NOMO-1 treated with DMSO at 0.1 percent for 48 hours (cell line): ENCODE results near the gene TENT5C.

Experiments used
- DNase-seq: peaks from one replicate; lab custom pipeline; 2025; ENCODE audit not compliant: unreplicated experiment; lab: John Stamatoyannopoulos, UW

The TENT5C gene

DNA sequence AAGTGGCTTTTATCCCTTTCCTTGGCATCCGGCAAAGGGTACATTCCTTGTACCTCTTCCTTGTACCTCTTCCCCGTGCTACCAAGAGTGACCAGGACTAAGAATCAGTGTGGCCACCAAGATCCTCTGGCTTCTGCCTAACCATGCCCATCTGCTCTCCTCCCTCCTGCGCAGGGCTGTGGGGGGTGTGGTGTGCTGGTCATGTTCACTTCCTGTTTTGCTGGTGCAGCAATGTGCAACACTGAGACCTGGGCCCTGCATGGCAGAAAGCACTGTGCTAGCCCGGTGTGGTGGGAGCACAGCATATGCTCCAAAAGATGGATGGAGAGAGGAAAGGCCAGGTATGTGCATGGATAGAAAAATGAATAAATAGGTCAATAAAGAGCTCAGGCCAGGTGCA is 33.3 kb upstream of the TENT5C start:
- peak; percentile 52 for DNase-seq

DNA sequence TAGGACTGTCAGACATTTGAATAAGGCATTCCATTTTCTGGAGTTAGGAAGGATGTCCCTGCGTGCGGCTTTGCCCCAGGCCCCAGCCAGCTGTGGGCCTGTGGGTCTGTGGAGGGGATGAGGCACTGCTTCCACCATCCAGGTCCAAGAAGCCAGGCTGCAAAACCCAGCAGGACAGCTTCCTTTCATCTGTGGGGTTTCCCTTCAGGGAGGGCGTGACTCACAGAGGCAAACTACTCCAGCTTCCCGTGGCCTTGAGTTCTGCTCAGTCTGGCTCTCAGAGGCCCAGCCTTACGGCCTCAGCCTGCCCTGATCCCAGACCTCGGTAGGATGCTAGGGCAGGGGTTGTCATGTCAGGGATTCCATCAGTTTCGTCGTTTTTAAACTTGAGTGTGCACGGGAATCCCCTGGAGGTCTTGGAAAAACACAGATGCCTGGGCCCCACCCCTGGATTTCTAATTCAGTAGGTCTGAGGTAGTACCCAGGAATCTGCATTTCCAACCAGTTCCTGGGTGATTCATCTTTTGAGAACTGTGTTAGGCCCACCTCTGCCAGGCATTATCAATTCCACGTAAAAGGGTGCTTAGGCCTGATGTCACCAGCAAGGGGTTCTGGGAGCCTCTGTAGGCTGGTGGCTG is 32.3 kb upstream of the TENT5C start:
- DNase-seq: no peak

DNA sequence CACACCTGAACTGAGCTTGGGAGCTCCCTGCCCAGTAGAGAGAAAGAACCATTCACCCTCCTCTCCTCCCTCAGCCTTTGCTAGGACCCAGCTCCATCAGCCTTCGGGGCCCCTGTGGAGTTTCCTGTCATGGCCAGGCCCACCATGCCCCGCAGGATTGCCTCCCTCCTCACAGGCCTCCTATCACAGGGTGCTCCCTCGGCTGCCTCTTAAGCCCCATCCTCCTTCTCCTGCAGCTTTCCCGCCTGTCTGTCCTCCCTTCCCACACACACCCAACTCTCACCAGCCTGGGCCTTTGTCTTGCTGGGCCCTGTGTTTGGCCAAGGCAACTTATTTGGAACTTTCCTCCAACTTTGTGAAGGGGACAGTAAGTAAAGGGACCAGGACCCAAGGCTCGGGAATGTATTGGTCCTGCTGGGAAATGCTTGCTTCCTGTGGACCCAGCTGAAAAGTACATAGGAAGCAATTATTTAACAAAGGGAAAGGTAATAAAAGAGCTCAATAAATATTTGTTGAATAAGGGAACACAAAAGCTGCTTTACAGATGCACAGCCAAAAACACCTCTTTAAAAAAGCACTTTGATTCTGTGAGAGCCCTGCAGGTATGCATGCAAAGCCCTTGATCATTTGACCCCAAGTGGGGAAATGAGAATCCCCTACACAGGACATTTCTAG is 31.6 kb upstream of the TENT5C start:
- DNase-seq: no peak

DNA sequence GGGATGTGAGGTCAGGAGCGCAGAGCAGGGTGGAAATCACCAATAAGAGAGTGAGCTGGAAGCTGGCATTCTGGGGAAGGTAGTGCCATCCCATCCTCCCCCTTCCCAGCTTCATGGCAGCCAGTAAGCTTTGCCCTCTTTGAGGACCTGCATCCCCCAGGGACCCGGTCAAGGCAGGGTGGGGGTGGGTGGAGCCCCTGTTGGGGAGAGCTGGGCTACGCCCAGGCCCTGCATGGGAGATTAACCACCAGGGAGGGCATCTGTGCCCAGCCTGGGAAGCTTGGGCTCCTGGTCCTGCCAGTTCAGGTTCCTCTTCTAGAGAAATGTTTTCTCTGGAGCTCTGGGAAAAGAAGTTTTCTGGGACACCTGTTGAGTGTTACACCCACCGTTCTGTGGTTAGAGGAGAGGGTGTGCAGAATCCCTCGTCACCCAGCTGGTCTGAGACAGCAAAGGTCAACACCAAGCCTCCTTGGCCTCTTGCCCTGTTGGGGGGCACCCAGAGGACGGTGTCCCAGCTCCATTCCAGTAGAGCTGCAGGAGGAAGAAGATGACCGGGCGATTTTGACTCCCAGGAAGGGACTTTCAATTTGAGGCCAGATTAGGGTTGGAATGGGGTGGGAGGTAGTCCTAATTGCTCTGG is 30.1 kb upstream of the TENT5C start:
- no peak for DNase-seq

DNA sequence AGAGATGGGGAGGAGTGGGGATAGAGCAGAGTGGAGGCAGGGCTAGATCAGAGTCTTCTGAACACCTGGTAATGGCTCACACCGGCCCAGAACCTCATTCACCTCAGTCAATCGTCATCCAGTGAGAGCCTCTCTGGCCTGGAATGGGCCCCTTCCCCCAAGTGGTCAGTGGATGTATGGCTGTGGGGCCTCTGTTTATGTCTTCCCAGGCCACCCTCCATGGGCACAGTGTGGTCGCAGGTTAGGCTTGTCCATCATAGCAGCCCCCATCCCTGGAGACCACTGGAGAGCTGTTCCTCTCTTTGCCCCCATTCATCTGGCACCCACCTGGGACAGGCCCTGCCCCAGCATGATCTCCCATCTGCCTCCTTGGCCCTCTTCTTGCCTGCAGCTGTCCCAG is 29.6 kb upstream of the TENT5C start:
- DNase-seq: no peak

DNA sequence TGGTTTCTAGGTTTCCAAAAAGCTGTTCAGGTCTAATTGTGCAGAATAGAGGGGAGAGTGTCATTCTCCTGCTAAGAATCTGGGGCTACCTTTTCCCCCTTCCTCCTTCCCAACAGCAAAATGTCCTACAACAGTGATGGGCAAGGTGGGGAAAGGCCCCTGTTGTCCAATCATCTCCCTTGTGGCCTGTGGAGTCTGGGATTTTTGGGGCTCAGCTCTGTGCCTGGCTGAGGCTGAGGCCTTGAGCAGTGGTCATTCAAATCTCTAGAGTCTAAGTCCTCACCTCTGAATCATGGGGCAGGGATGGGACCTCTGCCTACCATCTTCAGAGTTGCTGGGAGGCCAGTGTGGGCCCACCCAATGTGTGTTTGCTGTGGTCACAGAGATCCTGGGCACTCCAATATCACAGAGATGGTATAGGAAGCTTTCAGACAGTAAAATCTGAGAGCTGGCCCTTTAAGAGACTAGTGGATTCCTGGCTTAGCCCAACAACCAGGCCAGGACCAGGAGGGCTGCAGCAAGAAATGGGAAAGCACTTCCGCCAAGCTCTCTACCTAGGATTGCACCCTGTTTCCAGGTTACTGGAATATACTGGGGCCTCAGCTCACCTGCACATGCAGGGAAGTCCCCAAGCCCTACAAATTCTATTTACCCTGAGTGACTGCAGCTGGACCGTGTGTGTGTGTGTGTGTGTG is 28.5 kb upstream of the TENT5C start:
- no peak for DNase-seq

DNA sequence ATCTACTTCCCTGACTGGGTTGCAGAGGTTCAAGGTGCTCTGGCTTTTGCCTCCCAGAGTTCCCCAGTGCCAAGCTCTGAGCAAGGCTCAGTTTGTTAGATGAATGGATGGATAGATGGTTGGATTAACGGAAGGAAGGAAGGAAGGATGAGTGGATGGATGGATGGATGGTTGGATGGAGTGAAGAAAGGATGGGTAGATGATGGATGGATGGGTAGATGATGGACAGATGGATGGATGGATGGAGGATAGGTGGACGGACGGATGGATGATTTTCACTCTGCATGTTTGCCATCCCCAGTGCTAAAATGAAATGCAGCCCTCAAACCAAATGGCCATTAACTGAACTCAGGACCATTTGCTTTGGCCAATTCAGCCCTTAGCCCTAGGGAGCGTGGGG is 27.4 kb upstream of the TENT5C start:
- no peak for DNase-seq

DNA sequence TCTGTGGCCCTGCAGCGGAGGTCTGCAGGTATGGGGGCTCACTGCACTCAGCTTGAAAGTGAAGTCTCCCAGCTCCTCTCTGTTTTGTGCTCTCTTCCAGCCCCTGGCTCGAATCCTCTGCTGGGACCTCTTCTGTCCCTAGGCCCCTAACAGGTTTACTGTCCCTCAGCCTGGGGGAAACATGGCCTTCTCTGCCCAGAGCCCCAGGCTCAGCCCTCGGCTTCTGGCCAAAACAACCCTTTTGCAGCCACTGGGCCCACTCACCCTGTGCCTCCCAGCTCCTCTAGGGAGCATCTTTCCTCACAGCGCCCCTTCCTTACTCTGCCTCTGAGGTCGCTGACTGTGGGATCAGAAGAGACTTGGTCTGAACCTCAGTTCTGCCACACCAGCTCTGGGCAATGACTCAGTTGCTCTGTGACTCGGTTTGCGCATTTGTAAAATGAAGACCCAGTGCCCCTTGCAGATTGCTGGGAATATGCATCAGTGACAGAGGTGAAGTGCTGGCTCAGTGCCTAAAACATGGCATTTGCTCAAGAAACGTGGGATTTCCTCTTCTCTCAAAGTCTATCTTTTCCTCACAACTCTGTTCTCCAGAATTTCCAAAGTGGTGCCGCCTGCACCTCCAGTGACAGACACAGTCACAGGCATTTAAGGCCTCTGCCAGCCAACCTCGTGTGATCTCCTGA is 26.5 kb upstream of the TENT5C start:
- DNase-seq: no peak

DNA sequence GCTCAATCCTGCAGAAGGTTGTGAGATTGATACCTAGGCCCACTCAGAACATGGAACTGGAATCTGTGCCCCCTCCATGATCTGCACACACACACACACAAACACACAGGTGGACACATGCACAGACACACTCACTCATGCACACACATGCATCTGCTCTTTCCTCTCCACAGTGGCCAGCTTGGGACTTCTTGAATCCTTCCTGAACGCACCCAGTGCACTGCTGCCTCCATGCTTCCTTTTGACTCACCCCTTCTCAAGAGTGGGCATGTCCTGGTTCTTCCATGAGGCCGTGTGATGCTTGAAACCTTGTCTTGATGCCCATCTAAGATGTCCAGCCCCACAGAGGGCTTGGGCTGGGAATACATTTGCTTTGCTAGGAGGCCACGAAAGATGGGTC is 25.4 kb upstream of the TENT5C start:
- DNase-seq: no peak

DNA sequence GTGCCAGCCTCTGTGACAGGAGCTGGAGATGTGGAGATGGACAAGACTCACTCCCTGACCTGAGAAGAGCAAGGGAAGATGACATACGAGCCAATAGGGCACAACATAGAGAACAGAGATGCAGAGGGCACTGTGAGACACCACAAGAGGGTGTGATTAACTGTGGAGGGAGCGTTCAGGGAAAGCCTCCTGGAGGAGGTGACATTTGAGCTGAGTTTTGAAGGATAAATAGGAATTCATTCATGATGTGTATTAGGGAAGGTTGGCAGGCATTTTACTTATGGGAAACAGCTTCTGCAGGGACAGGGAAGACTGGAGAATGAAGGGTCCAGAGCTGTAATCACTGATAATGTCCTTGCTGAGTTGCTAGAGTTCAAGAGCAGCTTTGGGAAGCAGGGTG is 25.0 kb upstream of the TENT5C start:
- no peak for DNase-seq

DNA sequence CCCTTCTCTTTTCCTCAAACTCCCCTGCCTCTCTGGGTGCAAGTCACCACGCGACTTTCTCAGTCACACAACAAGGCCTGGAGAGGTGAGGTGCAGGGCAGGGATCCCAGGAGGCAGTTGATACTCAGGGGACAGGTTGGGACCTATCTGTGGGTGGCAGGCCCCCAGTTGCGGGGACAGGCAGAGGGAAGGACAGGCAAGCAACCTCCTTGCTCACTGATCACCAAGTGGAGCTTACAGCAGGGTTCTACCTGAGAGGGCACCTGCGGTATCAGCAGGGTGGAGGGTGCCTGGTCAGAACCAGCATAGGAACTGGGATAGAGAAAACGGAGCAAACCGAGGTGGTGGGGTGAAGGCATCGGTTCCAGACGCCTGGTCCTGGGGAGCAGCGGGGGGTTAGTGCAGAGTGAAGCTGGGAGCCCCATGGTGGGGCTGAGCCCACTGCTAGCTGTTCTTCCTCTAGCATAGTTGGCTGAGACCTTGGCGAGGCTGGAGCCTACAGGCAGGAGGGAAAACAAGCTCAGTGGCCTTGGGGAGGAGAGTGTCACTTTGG is 24.4 kb upstream of the TENT5C start:
- DNase-seq: no peak

DNA sequence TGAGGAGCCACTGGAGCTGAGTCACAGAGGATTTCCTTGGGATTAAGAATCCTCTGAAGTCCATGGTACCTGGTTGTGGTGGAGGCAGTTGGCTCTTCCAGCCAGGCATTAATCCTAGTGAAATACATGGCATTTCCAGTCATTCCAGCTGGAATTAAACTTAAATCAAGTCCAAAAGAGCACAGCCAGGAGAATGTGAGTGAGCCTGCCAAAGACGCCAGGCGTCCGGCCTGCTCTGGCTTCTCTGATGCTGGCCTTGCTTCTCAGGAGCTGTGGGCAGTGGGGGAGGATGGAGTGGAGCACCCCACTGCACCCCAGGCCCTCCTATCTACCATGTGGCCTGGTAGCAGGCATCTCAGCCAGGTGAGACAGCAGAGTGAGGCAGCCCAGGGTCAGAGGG is 23.4 kb upstream of the TENT5C start:
- no peak for DNase-seq

DNA sequence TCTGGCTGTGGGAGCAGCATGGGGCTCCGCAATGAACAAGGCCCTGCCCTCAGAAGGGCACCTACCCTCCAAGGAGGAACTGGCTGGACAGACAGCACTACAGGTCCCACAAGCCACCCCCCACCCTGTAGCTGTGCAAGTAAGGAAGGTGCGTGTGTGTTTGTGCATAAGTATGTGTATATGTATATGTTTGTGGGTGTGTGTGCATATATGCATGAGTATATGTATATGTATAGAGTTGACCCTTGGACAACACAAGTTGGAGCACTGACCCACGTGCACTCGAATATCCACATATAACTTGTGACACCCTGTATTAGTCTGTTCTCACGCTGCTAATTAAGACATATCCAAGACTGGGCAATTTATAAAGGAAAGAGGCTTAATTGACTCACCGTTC is 22.6 kb upstream of the TENT5C start:
- no peak for DNase-seq

DNA sequence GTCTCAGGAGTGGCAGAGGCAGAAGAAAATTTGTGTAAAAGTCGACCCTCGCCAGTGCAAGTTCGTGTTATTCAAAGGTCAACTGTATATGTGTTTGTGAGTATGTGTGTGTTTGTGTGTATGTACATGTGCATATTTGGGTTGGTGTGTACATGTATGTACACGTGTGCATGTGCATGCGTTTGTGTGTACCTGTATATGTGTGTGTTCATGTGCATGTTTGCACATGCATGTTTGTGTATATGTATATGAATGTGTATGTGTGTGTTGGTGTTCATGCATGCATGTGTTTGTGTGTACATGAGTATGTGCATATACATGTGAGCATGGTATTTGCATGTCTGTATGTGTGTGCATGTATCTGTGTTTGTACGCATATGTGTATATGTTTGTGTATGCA is 21.7 kb upstream of the TENT5C start:
- no peak for DNase-seq

DNA sequence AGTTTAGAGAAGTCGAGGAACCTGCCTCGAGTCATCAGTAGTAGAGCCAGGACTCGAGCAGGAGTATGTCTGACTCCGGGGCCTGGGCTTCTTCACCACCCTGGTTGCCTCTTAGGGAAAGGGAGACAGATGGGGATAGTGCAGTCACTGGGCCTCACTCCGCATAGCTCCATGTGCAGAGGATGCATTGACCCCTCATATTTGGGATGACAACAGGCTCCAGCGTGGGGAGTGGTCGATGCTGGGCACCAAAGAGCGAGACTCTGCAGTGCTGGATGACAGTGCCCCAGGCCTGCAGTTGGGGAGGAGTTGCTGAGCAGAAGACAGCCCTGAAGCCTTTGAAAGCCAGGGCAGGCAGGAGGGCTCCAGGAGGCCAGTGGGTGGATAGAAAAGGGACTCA is 20.8 kb upstream of the TENT5C start:
- no peak for DNase-seq

DNA sequence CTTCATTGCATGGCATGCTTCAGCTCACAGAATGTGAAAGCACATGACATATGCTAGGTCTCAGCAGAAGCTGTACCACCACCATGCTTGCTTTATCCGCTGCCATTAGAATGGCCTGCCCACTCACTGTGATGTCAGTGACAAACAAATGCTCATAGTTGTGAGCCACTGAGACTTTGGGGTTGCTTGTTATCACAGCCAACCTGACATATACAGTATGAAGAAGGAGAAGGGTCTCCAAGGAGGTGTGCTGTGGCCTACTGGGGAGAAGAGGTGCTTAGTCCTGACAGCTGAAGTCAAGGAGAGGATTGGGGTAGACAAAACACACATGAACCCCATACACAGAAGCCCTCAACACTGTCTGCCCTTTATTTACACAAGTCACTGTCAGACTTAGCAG is 19.5 kb upstream of the TENT5C start:
- DNase-seq: no peak

DNA sequence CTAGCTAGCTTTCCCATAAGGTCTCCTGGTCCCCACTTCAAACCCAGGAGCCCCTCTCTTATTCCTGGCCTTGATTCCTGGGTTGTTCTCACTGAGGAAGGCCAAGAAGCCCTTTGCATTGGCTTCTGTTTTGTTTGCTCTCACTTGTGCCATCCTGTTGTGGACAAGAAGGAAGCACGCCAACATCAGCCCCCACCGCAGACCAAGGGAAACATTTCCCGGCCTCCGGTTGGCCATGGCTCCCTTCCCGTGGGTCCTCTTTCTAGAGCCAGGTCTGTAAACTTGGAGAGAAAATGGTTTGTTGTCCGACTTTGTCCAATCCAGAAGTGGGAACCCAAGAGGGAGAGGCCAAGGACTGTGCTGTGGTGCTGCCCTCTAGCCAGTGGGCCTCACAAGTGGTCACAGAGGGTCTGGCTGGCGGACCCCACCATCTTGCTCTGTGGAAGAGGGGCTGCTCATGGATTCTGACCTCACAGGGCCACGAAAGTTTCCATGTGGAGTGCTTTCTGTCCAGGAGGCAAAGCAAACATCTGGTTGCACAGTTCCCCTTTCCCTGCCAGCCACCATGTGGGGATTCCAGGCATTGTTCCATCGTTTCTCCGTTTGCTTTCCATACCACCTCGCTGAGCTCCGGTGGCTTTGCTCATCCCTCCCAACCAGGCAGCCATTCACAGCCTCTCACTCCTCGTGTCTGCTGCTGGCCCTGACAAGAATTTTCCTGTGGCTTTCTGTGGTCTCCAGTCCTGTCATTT is 18.9 kb upstream of the TENT5C start:
- DNase-seq: no peak

DNA sequence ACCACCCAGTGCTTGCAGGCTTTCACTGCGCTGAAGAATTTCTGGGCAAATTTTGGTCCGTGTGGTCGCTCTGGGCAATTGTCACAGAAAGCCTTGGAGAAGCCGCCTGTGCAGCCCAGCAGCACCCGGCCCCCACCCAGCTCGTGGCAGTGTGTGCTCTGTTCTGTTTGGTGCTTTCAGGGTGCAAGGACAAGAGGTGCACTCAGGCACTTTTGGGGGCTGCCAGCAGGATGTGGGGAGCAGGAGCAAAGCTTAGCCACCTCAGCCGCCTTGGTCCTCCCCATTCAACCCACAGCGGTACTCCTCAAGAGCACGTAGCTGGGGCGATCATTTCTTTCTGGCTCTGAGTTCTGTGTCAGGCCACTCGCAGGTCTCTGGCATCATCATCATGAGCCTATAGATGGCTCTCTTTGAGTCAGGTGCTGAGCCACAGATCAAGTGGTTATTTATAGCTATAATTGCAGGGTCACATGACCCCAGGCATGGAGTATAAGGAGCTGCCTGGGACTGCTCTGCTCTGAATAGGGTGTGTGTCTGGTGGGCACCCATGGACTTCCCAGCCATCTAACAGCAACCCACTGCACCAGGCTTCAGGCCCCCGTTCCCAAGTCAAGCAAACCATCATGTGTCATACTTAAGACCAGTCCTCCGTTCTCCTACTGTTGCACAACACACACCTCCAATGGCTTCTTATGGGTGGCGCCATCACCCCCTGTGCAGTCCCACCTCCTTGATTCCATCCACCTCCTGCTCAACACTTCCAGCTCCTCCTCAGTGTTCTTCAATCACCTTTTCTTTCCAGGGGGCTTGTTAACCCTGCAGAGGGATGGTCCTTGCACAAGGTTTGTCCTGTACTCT is 18.1 kb upstream of the TENT5C start:
- no peak for DNase-seq

DNA sequence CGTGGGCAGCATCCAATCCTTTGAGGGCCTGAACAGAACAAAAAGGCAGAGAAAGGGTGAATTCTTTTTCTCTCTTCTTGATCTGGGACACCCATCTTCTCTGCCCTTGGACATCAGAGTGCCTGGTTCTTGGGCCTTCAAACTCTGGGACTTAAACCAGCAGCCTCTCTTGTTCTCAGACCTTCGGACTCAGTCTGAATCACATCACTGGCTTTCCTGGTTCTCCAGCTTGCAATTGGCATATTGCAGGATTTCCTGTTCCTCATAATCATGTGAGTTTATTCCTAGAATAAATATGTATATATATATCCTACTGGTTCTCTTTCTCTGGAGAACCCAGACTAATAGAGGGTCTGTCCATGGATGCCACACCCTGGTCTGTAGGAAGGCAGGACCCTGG is 16.3 kb upstream of the TENT5C start:
- DNase-seq: no peak
